GM21526 (cell line): Measurements from ENCODE around the gene MYH14.
"Not testable (repeated sequence)": the region's sequence is repeated elsewhere in the genome, so short reads cannot be mapped to it uniquely, and the experiment has no call there.

ENCODE experiments used
- ATAC-seq: cut with Tn5 transposase; IDR thresholded peaks from one replicate; pipeline ENCODE4 v1.9.1; 2021; ENCODE audit warnings: moderate library complexity; ENCODE audit not compliant: unreplicated experiment, low FRiP score

The MYH14 gene

GRCh38 chr19:50328873-50329145 is 125.4 kb downstream of the MYH14 start:
- peak; percentile 1 for ATAC-seq

GRCh38 chr19:50329146-50329925 is 125.9 kb downstream of the MYH14 start, which contains the start of gene KCNC3:
Gene KCNC3, minus strand, starts transcription at chr19:50329377. Its CDS starts 295 bp downstream, at chr19:50329082.
- peak; percentile 41 for ATAC-seq

GRCh38 chr19:50329926-50330294 is 126.5 kb downstream of the MYH14 start:
- ATAC-seq, result not testable (repeated sequence)

GRCh38 chr19:50330365-50331078 is 127.1 kb downstream of the MYH14 start:
- ATAC-seq, result no peak

GRCh38 chr19:50331221-50331993 is 128.0 kb downstream of the MYH14 start:
- ATAC-seq, result no peak

- ATAC-seq, result no peak
These were observed 128.5 kb downstream of the MYH14 start for GRCh38 chr19:50331994-50332243.

- ATAC-seq, result no peak
These were observed 129.0 kb downstream of the MYH14 start for GRCh38 chr19:50332244-50333038.

- peak; percentile 36 for ATAC-seq
These were observed 129.9 kb downstream of the MYH14 start for GRCh38 chr19:50333235-50333736.

- ATAC-seq, result peak; percentile 20
These were observed 130.6 kb downstream of the MYH14 start for GRCh38 chr19:50333737-50334617.

- ATAC-seq, result no peak
These were observed 131.5 kb downstream of the MYH14 start for GRCh38 chr19:50334741-50335421.

GRCh38 chr19:50337031-50337430 is 133.6 kb downstream of the MYH14 start:
- ATAC-seq, result not testable (repeated sequence)

- no peak for ATAC-seq
These were observed 136.9 kb downstream of the MYH14 start for GRCh38 chr19:50340331-50340730.

- ATAC-seq, result no peak
These were observed 137.7 kb downstream of the MYH14 start for GRCh38 chr19:50341091-50341564.

- no peak for ATAC-seq
These were observed 141.4 kb downstream of the MYH14 start for GRCh38 chr19:50344661-50345318.

- peak; percentile 45 for ATAC-seq
These were observed 143.7 kb downstream of the MYH14 start for GRCh38 chr19:50347089-50347581.

GRCh38 chr19:50349277-50350057 is 146.0 kb downstream of the MYH14 start:
- ATAC-seq, result no peak

GRCh38 chr19:50352242-50352641 is 148.8 kb downstream of the MYH14 start:
- no peak for ATAC-seq
